ENCODE data around the gene DCDC1.

Gene DCDC1

DNA sequence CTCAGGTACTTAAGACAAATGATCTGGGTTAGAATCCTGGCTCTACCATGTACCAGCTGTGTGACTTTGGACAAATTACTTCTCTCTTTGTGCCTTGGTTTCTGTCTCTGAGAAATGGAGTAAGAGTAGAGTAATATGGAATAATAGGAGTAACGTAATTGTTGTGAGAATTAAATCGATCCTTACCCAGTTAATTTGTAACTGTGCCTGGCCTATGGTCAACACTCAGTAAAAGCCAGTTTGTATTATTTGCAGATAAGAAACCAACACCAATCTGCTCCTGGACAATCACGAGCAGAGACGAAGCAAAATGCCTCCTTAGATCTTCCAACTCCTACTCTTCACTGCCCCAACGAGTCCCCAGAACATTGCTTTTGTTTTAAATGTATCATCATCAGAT is 266.7 kb downstream of the DCDC1 start:
- no peak for DNase-seq (ENCODE audit: low read depth)

DNA sequence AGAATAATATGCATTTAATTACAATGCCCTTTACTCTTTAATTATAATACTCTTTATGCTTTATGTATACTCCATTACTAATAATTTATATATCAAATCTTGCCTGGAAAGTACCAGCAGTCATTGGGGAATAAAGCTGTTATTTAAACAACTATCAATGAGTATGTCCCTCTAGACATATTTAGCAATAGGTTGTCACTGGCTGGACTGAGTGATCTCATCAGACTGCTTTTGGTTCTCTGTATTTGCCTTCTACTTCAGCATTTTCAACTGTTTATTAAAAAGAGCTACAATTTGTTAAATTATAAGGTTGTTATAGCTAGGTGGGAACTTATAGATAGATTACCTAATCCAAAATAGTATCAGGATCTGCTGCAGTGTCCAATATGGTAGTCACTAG is 267.2 kb downstream of the DCDC1 start:
- DNase-seq (ENCODE audit: low read depth) = no peak

DNA sequence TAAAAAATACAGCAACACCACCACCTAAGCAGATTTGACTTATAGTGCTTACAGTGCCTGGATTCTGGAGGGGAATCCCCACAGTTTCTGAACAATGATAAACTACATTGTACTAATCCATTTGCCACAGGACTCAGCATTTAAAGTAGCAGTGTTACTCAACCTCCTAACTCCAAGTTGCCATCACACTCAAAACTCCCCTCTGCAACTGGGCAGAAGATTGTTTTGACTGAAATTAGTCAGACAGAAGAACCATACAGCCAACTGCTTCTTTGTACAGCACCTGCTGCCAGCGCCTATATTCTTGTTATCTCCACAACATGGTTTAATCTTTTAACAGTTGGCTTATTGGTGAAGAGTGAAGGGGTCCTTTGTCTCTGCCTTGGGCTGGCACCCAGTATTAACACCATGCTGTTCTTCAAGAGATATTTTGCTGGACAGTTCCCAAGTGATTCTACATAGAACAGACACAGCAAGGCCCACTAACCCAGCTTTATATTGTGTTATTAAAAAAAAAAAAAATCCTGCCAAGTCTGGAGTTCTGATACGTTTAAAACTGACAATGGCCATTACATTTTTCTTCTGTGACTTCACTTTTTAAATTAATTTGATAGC is 273.2 kb downstream of the DCDC1 start:
- no peak for DNase-seq (ENCODE audit: low read depth)

DNA sequence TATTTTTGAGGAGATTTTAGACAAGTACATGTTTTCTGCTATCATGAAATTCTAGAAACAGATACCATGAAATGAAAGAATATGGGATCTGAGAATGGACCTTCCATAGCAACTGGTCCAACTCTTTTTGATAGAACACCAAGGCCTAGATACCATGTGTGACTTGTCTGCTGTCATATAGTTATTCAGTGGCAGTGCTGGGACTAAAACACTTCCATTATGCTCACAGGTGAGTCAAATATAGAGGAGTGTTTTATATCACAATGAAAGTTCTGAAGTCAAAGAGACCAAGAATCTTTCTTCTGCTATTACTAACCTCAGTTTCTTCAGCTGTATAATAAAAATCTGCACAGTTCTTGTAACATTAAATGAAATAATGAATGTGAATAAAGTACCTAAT is 276.9 kb downstream of the DCDC1 start:
- DNase-seq (ENCODE audit: low read depth) = no peak

DNA sequence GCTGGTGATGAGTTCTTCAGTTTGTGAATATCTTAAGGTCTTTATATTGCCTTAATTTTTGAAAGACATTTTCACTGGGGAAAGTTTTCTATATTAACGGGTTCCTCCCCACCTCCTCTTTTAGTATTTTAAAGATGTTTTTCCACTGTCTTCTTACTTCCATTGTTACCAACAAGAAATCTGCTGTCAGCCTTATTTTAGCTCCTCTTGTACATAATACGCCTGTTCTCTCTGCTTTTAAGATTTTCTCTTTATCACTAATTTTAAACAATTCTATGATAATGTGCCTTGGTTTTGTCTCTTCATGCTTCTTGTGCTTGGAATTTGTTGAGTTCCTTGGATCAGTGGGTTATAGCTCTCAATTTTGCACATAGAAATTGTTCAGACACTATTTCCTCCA is 280.4 kb downstream of the DCDC1 start:
- DNase-seq (ENCODE audit: low read depth) = no peak

DNA sequence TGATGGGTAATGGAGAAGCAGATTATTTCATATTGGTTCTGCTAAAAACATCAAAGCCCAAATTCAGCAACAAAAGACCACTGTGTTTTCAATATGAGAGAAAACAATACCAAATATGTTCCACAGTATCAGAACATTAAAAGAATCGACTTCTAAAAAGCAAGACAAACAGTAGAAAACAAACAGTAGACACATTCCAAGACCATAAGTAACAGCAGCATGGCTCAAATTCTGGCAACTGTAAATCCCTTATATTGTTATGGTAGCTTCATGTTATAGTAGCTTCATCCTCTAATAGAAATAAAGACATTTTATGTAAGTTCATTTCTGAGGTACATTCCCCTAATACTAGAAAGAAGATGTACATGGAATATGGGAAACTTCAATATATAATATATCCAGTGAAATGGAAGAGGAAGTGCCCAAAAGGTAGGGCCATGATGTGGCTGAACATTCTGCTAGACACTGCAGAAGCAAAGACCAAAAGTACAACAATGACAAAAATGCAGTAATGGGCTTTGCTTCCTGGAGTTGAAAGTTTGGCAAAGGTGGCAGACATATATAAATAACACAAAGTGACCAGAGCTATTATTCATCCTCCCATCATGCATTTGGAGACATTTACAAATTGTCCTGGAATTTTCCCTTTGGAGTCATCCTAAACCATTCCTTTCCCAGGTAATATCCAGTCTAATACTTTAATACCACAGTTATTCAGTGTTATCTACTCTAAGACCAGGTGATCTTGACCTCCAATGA is 299.9 kb downstream of the DCDC1 start:
- DNase-seq (ENCODE audit: low read depth) = no peak

DNA sequence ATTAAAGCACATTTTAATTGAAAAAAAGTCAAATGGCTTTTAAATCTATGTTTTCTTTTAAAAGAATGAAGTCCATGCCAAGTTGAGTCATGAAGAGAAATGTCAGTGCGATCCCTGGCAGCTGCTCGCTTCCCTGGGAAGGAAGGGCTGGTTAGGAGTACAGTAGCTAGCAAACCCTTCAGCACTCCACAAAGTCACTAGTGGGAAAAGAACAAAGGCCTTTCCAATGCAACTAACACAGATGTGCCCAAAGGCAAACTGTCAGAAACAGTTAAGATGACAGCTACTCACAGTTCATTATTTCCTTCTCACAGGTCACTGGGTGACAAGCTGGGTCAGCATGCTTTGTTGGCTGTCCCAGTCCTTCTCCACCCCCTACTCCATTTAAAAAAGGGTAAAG is 308.7 kb downstream of the DCDC1 start:
- no peak for DNase-seq (ENCODE audit: low read depth)

DNA sequence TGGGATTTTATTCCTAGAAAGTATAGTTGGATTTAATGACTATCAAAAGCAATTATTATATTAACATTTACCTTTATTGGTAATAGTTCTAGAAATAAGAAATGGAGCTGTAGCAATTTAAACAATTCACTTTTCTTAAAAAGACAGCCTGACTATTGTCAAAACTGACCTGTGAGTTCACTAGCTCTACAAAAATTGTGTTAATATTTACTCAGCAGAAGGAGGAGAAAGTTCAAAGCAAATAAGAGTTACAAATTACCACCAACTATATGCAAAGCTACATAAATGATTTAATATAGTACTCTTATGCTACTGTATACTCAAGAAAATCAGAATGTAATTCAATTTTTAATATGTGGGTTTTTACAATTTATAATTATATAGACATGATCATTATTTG is 310.0 kb downstream of the DCDC1 start:
- no peak for DNase-seq (ENCODE audit: low read depth)

DNA sequence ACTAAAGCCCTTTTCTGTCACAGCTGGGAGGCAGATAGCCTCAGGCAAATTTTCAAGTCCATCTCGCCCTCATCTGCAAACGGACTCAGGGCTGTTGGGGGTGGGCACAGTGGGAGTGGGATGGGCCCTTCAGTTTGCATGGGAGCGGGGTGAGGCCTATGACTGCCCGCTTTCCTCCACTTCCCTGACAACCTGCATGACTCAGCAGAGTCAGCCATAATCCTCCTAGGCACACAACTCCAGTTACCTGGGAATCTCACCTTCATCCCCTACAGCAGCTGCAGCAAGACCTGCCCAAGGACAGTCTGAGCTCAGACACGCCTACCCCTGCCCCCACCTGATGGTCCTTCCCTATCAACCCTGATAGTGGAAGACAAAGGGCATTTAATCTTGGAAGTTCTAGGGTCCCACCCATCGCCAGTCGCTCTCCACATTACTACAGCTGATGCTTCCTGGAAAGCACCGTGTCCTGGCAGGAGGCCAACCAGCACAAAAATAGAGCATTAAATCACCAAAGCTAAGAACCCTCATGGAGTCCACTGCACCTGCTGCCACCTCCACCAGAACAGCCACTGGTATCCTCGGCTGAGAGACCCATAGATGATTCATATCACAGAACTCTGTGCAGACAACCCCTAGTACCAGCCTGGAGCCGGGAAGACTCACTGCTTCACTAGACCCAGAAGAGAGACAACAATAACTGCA is 319.3 kb downstream of the DCDC1 start:
- DNase-seq (ENCODE audit: low read depth) = no peak

DNA sequence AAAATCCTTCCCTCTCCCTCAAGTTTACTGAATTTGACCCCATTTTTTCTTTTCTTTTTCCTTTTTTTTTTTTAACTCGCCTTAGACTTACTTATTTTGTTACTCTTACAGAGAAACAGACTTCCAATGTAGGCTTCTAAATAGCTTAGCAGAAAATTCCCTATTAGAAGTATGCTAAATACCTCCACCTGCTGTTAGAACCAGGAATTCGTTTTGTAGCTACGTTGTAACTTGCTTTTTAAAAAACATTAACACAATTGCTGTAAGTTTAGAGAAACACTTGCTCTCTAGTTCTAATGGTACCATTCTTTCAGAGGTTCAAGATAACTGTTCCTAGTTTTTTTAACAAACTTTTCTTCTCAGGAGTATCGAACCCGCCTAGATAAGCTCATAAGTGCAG is 324.2 kb downstream of the DCDC1 start:
- DNase-seq (ENCODE audit: low read depth) = no peak

DNA sequence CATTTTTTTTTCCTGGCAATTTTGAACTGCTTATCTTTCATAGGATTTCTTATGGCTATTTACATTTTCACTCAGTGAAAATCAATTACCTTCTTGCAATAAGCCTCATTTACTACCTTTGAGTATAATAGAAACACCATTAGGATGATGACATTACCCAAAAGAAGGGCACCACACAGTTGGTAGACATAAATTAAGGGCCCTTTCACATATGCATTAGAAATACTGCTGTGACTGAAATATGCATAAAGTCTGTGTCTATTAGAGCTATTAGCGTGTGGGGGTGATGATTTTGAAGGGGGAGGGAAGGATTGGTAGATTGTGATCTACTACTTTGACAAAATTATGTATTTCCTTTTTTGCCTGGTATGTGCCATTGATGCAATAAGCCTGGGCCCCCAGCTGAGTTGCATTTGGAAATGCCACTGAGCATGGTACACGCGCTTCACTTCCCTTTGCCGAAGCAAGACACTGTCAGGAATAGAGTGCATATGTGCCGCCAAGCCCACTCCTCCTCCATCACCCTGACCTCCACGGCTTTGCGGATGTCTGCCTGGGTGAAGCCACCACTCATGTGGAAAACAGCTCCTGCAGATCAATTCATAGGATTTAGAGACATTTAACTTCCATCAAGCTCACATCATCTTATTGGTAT is 339.3 kb downstream of the DCDC1 start:
- DNase-seq (ENCODE audit: low read depth) = no peak

DNA sequence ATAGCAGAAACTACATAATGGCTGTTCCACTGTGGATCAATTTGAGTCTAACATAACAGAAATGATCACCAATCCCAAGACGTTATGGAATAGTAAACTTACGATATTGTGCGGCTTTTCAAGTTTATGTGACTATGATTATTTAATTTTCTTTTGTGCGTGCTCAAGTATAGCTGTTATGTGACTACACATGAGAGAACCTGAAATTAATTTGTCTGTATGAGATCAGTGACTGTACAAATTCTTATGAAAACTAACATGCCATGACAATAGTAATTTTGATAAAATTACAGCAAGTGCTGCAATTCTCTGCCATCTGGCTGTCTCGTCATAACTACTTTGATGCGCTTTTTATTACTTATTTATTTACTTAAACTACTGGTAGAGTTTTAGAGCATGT is 343.2 kb downstream of the DCDC1 start:
- DNase-seq (ENCODE audit: low read depth) = no peak

DNA sequence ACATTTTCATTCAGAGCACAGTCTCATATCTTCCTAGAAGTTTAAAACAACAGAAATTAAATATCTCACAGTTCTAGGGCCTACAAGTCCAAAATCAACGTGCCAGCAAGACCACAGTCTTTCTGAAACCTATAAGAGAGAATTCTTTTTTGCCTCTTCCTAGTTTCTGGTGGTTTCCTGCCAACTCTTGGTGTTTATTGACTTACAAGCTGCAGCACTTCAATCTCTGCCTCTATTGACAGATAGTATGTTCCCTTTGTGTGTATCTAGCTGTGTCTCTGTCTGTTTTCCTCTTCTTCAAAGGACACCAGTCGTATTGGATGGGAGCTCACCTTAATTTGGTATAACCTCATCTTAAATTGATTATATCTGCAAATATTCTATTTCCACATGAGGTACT is 347.5 kb downstream of the DCDC1 start:
- no peak for DNase-seq (ENCODE audit: low read depth)

DNA sequence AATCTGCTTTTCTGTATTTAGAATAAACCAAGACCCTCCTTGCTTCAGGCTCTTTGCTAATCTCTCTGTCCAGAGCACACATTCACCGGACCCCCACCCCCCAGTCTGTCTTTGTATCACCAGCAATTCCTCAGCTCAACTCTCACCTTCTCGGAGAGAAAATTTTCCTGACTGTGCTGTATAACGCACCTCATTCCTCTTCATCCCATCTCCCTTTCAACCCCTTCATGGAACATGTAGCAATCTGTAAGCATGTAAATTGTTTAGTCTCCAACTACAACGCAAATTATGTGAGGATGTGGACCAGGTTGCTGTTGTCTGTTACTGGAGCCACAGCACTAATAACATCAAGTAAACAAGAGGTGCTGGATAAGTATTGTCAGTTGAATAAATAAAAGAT is 349.8 kb downstream of the DCDC1 start:
- DNase-seq (ENCODE audit: low read depth) = no peak

DNA sequence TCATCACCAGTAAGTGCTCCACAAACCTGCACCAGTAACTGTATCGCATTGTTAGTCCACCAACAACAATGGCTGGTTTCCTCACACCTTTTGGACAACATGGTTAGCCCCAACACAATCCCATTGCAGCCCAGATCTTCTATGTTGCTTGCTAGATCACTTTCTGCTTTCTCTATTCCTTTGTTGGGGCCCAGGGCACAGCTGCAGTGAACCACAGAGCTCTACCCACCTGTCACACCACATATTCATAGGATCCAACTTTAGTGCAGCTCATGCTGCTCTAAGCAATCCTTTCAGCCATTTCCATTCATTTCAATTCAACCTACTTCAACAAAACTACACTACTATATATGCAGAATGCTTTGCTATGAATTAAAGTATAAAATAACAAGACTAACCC is 364.3 kb downstream of the DCDC1 start:
- no peak for DNase-seq (ENCODE audit: low read depth)

DNA sequence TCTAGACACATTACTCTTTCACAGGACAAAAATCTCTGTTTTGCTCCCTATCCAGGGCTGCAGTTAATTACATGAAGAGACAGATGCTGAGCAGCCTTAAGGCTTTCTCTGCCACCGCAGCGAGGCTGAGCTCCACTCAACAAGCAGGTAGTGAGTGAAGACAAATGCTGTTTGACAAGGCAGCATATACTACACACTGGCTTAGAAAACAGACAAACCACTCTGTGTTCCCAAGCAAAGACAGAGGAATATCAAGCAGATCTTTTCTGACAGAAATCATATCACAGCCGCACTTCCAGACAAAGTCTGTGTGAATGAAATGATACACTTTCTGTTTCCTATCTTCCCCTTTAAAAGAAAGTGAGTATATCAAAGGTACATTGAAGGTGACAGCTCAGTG is 368.1 kb downstream of the DCDC1 start:
- no peak for DNase-seq (ENCODE audit: low read depth)

DNA sequence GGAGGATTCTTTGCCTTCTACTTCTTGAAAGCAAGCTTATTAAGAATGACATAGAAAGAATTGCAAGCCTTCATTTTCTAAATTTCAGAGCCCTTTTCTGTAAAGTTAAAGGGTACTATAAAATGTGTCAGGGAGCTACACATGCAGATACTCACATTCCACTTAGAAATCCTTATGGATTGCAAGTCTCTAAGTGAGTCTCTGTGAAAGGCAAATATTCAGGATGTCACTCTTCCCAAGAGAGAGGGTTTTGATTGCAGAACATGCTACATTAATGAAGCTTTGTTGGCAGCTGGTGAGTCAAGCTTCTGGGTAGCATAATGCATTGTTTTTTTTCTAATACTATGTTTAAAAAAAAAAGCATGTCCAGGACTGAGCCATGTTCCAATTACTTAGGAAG is 369.2 kb downstream of the DCDC1 start:
- no peak for DNase-seq (ENCODE audit: low read depth)

DNA sequence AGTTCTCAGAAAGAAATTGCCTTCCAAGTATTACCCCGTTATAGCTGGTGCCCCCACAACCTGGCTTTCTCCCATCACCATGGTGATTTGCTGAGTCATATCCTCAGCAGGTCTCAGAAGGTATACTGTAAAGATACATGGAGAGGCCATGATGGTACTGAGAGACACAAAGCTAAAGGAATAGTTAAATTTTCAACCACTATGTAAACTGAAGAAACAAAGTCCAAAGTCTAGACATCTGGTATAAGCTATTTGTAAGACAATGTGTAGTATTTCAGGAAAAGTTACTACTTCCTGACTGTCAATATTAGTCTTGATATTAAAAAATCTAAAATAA is 377.1 kb downstream of the DCDC1 start:
- no peak for DNase-seq (ENCODE audit: low read depth)

DNA sequence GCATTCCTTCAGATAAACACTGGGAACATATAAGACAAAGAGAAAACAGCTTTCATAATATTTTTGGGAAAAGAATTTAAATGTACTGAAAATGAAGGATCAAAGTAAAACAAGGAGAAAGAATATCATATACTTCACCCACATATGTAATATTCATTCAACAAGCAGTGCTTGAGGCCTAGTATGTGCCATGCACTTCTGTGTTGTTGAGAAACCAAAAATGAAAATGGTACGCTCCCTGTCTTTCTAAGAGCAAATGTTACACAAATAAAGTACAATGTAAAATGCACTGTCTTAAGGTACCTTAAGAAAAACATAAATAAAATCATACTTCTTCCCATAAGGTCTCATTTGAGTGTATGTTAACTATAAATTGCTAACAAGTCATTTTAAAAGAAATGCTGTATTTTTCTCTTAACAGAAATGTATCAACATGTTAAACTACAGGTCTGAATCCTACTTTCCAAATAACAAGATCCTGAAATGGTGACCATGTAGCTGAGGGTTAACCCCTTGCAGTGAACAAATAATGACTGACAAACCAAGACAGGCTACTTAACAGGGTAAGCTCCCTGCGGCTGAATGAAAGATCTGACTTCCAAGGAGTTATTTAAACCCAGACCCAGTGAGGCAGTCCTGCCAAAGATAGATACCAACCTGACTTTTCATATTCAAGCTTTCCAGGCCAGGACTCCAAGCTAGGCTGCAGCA is 377.6 kb downstream of the DCDC1 start:
- no peak for DNase-seq (ENCODE audit: low read depth)

DNA sequence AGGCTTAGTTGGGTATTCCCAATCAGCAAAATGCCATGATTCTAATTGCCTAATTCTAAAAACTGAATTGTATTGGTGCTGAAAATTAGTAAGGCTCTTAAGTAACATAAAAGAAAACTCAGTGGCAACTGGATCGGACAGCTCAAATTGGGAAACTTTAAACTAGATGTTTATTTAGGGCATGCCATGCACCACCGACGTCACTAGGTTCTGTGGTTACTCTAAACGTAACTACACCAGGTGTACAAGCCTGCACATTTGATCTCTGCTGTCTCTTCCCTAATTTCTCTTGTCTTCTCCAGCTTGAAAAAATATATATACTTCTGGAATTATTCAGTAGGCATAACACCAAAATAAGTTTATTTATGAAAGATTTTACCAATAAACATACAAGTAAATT is 378.2 kb downstream of the DCDC1 start:
- no peak for DNase-seq (ENCODE audit: low read depth)

DNA sequence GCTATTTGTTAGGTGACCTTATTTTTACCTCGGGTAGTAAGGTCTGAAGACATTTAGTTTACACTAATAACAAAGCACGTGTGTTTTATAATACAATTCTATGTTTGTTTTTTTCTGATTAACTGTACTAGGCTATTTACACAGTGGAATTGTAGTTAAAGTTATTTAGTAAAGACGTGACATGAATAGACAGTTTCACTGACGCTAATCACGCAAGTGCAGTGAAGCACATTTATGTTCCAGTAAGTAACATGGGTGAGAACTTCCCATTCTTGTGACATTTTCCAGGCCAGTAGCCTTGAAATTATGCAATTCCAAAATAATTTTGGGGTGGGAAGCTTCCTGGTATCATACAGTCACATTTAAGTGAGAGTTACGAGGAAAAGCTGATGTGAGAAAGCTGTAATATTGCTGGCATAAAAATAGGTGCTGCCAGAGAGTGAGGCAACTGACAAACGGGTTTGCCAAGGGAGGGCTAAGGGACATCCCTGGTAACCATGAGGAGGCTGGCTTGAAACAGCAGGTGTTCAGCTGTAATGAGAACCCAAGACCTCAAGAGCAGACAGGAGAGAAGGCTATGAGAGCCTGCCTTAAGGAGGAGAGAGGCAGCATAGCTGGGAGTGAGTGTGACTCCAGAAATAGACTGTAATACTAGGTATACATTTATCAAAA is 378.8 kb downstream of the DCDC1 start:
- no peak for DNase-seq (ENCODE audit: low read depth)

DNA sequence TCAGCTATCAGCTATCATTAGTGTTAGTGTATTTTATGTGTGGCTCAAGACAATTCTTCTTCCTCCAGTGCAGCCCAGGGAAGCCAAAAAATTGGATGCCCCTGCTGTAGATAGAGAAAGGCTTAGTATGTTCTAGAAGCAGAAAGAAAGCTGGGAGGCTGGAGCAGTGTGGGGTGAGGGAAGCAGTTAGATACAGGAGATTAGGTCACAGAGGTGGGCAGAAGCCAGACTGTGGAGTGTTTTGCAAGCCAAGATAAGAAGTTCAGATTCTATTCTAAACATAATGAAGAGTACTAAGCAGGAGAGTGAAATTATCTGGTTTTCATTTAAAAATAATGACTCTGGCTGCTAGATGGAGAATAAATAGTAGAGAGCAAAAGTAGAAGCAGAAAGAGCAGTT is 381.7 kb downstream of the DCDC1 start:
- DNase-seq (ENCODE audit: low read depth) = no peak
